ENCODE results near the gene SLC16A3.

Gene SLC16A3

DNA sequence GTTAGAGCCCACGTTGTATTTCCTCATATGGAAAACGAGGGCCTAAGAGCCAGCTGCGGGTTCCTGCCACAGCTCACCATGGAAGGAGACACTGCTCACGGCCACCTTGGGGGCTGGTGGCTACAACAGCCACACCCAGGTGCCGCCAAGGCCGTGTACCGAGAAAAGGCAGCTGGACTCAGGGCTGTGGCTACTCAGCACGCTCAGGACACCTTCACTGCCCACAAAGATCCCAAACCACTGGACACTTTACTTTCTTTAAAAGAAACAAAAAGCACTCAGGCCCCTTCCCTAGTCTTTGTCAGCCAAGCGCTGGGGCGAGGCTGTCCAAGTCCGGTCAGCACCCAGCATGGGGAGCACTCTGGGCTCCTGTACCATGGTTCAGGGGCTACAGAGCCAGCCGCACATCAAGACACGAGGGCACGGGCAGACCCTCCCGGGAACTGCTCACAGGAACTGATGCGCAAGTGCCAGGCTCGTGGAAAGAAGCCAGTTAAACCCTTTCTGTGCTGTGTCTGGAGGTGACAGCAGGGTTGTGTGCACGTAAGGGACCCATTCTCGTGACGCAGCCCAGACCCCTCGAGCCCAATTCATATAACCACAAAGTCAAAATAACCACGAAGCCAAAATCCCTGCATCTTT, 18.5 kb downstream of the SLC16A3 start:
- TF ChIP-seq, protein P1, sequence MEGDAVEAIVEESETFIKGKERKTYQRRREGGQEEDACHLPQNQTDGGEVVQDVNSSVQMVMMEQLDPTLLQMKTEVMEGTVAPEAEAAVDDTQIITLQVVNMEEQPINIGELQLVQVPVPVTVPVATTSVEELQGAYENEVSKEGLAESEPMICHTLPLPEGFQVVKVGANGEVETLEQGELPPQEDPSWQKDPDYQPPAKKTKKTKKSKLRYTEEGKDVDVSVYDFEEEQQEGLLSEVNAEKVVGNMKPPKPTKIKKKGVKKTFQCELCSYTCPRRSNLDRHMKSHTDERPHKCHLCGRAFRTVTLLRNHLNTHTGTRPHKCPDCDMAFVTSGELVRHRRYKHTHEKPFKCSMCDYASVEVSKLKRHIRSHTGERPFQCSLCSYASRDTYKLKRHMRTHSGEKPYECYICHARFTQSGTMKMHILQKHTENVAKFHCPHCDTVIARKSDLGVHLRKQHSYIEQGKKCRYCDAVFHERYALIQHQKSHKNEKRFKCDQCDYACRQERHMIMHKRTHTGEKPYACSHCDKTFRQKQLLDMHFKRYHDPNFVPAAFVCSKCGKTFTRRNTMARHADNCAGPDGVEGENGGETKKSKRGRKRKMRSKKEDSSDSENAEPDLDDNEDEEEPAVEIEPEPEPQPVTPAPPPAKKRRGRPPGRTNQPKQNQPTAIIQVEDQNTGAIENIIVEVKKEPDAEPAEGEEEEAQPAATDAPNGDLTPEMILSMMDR (IDR thresholded peaks at IDR 0.05) = no peak

DNA sequence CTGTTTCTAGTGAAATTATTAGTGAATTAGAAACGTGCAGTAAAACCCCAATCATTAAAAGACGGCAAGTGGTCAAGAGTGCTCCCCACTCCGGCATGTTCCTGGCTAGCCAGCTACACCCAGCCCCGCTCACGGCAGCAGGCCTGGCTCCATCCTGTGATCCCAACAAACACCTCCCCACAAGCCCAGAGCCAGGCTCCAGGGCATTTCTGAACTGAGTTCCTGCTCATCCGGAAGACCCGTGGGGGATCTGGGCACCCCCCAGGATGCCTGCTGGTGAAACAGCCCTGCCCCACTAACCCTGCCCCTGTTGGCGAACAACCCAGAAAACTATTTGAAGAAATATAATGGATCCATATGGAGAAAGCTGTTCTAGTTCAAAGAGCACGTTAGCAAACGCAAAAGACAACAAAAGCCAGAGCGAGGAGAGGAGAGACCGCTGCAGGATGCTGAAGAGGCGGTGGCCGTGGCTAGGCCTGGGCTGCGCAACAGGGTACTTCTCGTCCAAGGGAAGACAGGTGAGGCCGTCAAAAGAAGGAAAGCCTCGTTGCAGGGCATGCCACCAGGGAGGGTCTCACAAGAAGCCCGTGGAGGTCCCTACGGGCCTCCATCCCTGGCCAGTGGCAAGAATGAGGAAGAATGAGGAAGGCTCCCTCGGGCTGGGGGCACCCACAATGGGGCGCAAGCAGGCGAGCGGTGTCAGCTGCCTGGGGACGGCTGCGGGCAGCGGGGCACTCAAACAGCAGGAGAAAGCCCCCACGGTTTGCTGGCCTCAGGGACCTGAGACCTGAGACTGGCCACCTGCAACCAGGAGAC, 19.2 kb downstream of the SLC16A3 start:
- TF ChIP-seq, protein P1 (IDR thresholded peaks at IDR 0.05) = no peak

DNA sequence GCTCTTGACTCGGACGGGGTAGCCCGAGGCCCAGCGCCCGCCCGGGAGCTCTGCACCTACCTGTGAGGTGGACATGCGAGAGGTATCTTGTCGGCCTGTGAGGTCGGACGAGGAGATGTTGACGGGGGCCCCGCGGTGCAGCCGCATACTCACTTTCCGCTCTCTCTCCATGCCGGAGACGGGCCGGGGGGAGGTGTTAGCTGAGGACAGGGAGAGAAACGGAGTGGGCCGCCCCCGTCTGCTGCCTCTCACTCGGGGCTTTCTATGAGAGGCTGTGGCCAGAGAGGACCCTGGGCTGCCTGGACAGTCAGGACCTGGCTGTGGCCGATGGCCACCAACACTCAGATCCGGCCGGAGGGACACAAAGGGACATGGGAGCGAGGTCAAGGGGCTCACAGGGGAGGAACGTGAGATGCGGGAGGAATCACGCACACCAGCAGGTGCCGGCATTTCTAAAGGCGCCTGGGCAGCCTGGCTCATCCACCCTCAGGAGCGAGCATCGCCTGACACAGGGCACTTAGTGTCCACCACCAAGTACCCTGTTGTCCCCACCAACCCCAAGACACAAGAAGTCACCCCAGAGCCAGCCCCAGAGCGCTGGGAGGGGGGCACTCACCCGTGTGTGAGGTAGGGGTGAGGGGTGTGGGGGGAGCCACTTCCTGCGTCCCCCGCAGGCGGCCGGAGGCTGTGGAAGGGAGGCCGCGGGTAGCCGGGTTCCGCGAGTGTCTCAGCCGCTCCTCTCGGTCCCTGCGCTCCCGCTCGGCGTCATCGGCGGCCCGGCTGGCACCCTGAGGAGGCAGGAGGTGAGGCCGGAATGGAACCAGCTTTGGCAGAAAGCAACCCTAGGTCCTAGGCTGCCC, 20.2 kb downstream of the SLC16A3 start:
- TF ChIP-seq, protein P1 (IDR thresholded peaks at IDR 0.05) = no peak

DNA sequence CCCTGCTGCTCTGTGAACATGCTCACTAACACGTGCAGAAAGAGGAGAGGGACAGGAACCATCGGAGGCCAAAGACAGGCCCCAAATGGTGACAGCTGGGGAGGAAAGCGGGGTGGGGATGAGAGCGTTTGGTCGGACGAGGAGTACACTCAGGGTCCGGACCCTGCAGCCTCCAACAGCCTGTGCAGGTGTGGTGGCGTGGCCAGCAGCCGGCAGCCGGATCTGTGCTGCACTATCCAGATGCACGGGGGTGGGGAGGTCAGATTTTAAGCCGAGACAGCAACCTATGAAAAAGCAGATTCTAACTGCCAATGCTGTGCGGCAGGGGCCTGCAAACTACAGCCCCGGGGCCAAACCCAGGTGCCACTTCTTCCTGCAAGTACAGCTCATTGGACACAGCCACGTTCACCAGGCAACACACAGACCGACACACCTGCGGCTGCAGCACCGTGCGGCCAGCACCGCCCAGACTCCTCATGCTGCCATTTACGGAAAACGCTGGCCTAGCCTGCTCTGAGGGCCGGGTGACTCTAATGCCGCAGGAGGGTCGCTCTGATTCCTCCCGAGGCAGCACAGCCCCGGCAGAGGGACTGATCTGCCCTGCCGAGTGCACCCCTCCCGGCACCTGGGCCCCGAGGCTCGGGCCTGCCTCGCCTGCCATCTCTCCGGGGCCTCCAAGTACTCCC, 21.2 kb downstream of the SLC16A3 start:
- TF ChIP-seq, protein P1 (IDR thresholded peaks at IDR 0.05) = no peak

DNA sequence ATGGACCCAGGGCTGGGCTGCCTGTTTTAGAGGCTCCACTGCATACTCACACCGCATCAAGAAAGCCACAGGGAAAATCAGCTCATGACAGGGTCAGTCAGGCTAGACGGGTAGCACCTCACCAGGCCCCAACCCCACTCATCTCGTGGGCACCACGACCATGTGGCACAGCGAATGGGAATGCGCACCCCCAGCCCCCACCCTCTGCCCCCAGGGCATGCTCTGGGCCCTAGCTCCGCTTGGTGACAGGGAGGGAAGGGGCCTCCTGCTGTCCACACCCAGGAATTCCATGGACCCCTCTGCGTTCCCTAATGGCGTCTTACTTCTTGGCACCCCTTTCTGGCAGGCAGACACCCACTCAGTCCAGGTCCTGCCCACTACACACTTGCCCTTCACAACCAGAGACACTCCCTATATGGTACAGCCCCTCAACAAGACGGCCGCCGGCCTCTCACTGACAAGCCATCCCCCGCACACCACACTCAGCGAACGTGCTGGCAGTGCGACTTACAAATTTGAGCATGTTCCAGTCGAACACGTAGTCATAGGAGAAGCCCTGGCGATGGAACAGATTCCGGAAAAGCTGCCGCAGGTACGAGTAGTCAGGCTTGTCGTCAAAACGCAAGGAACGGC, 22.1 kb downstream of the SLC16A3 start:
- TF ChIP-seq, protein P1 (IDR thresholded peaks at IDR 0.05) = no peak

- TF ChIP-seq, protein P1 (IDR thresholded peaks at IDR 0.05) = no peak
These were observed 23.8 kb downstream of the SLC16A3 start for GRCh38 chr17:82252511-82253178.
